Naive thymus-derived CD4-positive, alpha-beta T cell (primary cell): Measurements from ENCODE around the gene TEX13D. TPM values are rescaled to one million over a fixed set of nuclear protein-coding genes. Genes with fewer than 3 reads are reported as not detected.
A peak's percentile ranks its signal among the peaks of the same experiment; 100 is the strongest.

Experiments used
- ATAC-seq: fragments of 150-1000 bp; cut with Tn5 transposase; 2 replicates; pipeline ENCODE4 v1.10.0; 2021; ENCODE audit warnings: mild to moderate bottlenecking, moderate library complexity
- CTCF ChIA-PET: fragments of 350-600 bp; sonication (Branson Sonifier 250); formaldehyde crosslinking; loops from one replicate; lab custom pipeline; 2021; ENCODE audit warnings: antibody characterized with exemption; lab: Charles Lee
- POLR2A ChIA-PET: fragments of 350-600 bp; sonication (Branson Sonifier 250); formaldehyde crosslinking; loops from one replicate; lab custom pipeline; 2021; ENCODE audit warnings: antibody characterized with exemption, inconsistent platforms; lab: Charles Lee
- DNase-seq, 9 donors: peaks; one replicate each; pipeline versions ENCODE4 v3.0.0 to v3.0.0-alpha.2; 2020 to 2022; ENCODE audit warnings: mixed read lengths in 1 of 9
- H3K27ac ChIP-seq: one replicate; pipeline ENCODE4 v1.7.0; 2013; ENCODE audit warnings: mild to moderate bottlenecking, low read depth, low read length, moderate library complexity
- H3K27me3 ChIP-seq, 2 donors: one replicate each; pipeline ENCODE4 v1.7.0; 2013; ENCODE audit warnings: low read length in 2 of 2, mild to moderate bottlenecking in 2 of 2, moderate library complexity in 2 of 2; ENCODE audit not compliant: control insufficient read depth in 2 of 2, insufficient read depth in 2 of 2
- H3K36me3 ChIP-seq, 3 experiments: 1 replicate in 2 of 3; 2 replicates in 1 of 3; pipeline ENCODE4 v1.7.0; 2013; ENCODE audit warnings: low read length in 3 of 3, mild to moderate bottlenecking in 3 of 3, moderate library complexity in 1 of 3; ENCODE audit not compliant: insufficient read depth in 3 of 3, control insufficient read depth in 2 of 3
- H3K4me1 ChIP-seq, 2 donors: one replicate each; pipeline ENCODE4 v1.7.0; 2013; ENCODE audit warnings: low read length in 2 of 2, mild to moderate bottlenecking in 2 of 2, moderate library complexity in 1 of 2; ENCODE audit not compliant: control insufficient read depth in 2 of 2, insufficient read depth in 2 of 2
- H3K4me3 ChIP-seq: 2 replicates; pipeline ENCODE4 v1.7.0; 2013; ENCODE audit warnings: mild to moderate bottlenecking, low read length
- H3K9me3 ChIP-seq, 3 experiments: 1 replicate in 2 of 3; 2 replicates in 1 of 3; pipeline ENCODE4 v1.7.0; 2013; ENCODE audit warnings: low read length in 3 of 3; ENCODE audit not compliant: control insufficient read depth in 2 of 3
- H3K27ac Mint-ChIP-seq, 9 donors: one replicate each; pipeline ENCODE4 v1.8.0; 2020 to 2022; ENCODE audit warnings: mixed read lengths in 9 of 9, mild to moderate bottlenecking in 8 of 9, moderate library complexity in 5 of 9, inconsistent platforms in 2 of 9
- H3K27me3 Mint-ChIP-seq, 5 donors: one replicate each; pipeline ENCODE4 v1.8.0; 2021 to 2022; ENCODE audit warnings: mixed read lengths in 5 of 5, mild to moderate bottlenecking in 1 of 5
- H3K36me3 Mint-ChIP-seq, 5 donors: one replicate each; pipeline ENCODE4 v1.8.0; 2020 to 2022; ENCODE audit warnings: mixed read lengths in 5 of 5, mild to moderate bottlenecking in 3 of 5, inconsistent platforms in 1 of 5
- H3K4me1 Mint-ChIP-seq, 7 donors: one replicate each; pipeline ENCODE4 v1.8.0; 2020 to 2022; ENCODE audit warnings: mixed read lengths in 7 of 7, mild to moderate bottlenecking in 3 of 7, inconsistent platforms in 1 of 7
- H3K4me3 Mint-ChIP-seq, 10 donors: one replicate each; pipeline ENCODE4 v1.8.0; 2020 to 2022; ENCODE audit warnings: mild to moderate bottlenecking in 10 of 10, mixed read lengths in 10 of 10, moderate library complexity in 6 of 10, inconsistent platforms in 2 of 10
- H3K9me3 Mint-ChIP-seq, 11 donors: one replicate each; pipeline ENCODE4 v1.8.0; 2020 to 2022; ENCODE audit warnings: mixed read lengths in 11 of 11, mild to moderate bottlenecking in 4 of 11, inconsistent platforms in 1 of 11, moderate library complexity in 1 of 11
- intact Hi-C, 2 donors: fragments of 100-400 bp; cut with micrococcal nuclease; formaldehyde crosslinking; loops; one replicate each; pipeline ENCODE4 v1.15.1; 2023
- polyA plus RNA-seq, 2 donors: library from polyadenylated mRNA; unstranded; fragments of 300-500 nt; fragmentation: Illumina TruSeq; gene quantifications; one replicate each; pipeline ENCODE4 v1.2.3, GENCODE V29; 2021
- total RNA-seq, 6 experiments: library from RNA in 5 of 6; stranded (reverse) in 5 of 6; gene quantifications; 1 replicate in 5 of 6; 2 replicates in 1 of 6; pipeline ENCODE4 v1.2.3 and lab custom pipeline; 2021 to 2026

The TEX13D gene
- total and polyA plus RNA-seq, 7 experiments from 2014 or later, result not detected

- DNase-seq (peak in 8 of 9 donors; percentile 20 to 50 (median 34)), ATAC-seq (peak; percentile 70)
- H3K27me3 ChIP-seq, result no peaks in the 10 kb centered on the region
- H3K9me3 ChIP-seq, result no peaks in the 10 kb centered on the region
- no peaks in the 10 kb centered on the region for H3K27me3 Mint-ChIP-seq
- ChIA-PET CTCF (interaction anchor here (0.6 to 1.0 kb wide), 2 partner anchors 137 to 785 kb away, joined by 3 read pairs; no protein-coding TSS in a partner anchor), POLR2A (interaction anchor here (0.7 to 1.7 kb wide), 10 partner anchors 8 to 386 kb away, joined by 3 to 17 read pairs (median 5); no protein-coding TSS in a partner anchor)
- H3K36me3 ChIP-seq, result no peaks in the 10 kb centered on the region
- H3K4me1 ChIP-seq, result peaks cover 36 to 47% of the 10 kb centered on the region in 2 donors
- H3K4me3 ChIP-seq, result peak within 1 kb of the TSS; percentile 62
- H3K9me3 Mint-ChIP-seq, result no peaks in the 10 kb centered on the region
- intact Hi-C loops, result loop anchor here (1.0 to 10.0 kb wide), 12 partner anchors 8 to 611 kb away; partner anchors contain the start of genes STAG2 (in 2 of the 2) and THOC2 (in 1 of the 2)
- H3K4me1 Mint-ChIP-seq, result peaks cover 12 to 51% (median 44%) of the 10 kb centered on the region in 7 donors
- H3K27ac ChIP-seq, result peak within 1 kb of the TSS; percentile 72
- peak within 1 kb of the TSS; percentile 85 to 98 (median 95) for H3K27ac Mint-ChIP-seq
- H3K36me3 Mint-ChIP-seq, result peaks cover 0 to 4% (median 0%) of the 10 kb centered on the region in 5 donors
- peak within 1 kb of the TSS; percentile 79 to 99 (median 96) for H3K4me3 Mint-ChIP-seq
Measured at GRCh38 chrX:124346117-124346876, 13.8 kb downstream of the TEX13D start, which contains the start of gene SH2D1A. SH2D1A (plus strand) TSS chrX:124346563; CDS start chrX:124346643, 80 bp downstream.

- Histone ChIP-seq H3K4me1 (peaks cover 30 to 44% of the 10 kb centered on the region in 2 donors), H3K4me3 (peak overlapping the region; percentile 62), H3K27ac (peak overlapping the region; percentile 72), H3K9me3 (no peaks in the 10 kb centered on the region), H3K27me3 (no peaks in the 10 kb centered on the region), H3K36me3 (no peaks in the 10 kb centered on the region)
- no peaks in the 10 kb centered on the region for H3K27me3 Mint-ChIP-seq
- ATAC-seq, result peak; percentile 2
- no peak for DNase-seq
- H3K36me3 Mint-ChIP-seq, result peaks cover 0 to 5% (median 3%) of the 10 kb centered on the region in 5 donors
- peaks cover 9 to 51% (median 44%) of the 10 kb centered on the region in 7 donors for H3K4me1 Mint-ChIP-seq
- POLR2A ChIA-PET, result interaction anchor here (0.7 to 1.7 kb wide), 7 partner anchors 10 to 358 kb away, joined by 3 to 17 read pairs (median 5); no protein-coding TSS in a partner anchor
- peak overlapping the region; percentile 66 to 98 (median 95) for H3K27ac Mint-ChIP-seq
- H3K9me3 Mint-ChIP-seq, result no peaks in the 10 kb centered on the region
- CTCF ChIA-PET, result interaction anchor here (1.0 kb wide), 1 partner anchor 138 kb away, joined by 3 read pairs; no protein-coding TSS in a partner anchor
- intact Hi-C loops, result loop anchor here (1.0 to 10.0 kb wide), 12 partner anchors 7 to 612 kb away; partner anchors contain the start of genes STAG2 (in 2 of the 2) and THOC2 (in 1 of the 2)
- peak overlapping the region; percentile 79 to 99 (median 96) for H3K4me3 Mint-ChIP-seq
Measured at GRCh38 chrX:124346877-124347241, 14.4 kb downstream of the TEX13D start.

GRCh38 chrX:124347242-124347641 is 14.8 kb downstream of the TEX13D start:
- peaks cover 26 to 40% of the 10 kb centered on the region in 2 donors for H3K4me1 ChIP-seq
- CTCF ChIA-PET, result no interaction called here
- Mint-ChIP-seq H3K36me3 (peaks cover 0 to 5% (median 3%) of the 10 kb centered on the region in 5 donors), H3K4me3 (peak overlapping the region; percentile 79 to 99 (median 96)), H3K4me1 (peaks cover 9 to 49% (median 42%) of the 10 kb centered on the region in 7 donors), H3K27ac (peak overlapping the region; percentile 66 to 98 (median 95)), H3K9me3 (no peaks in the 10 kb centered on the region), H3K27me3 (no peaks in the 10 kb centered on the region)
- ATAC-seq (peak; percentile 38), DNase-seq (peak in 1 of 9 donors; percentile 36)
- H3K27ac ChIP-seq, result peak overlapping the region; percentile 72
- no peaks in the 10 kb centered on the region for H3K27me3 ChIP-seq
- POLR2A ChIA-PET, result interaction anchor here (0.7 to 1.7 kb wide), 4 partner anchors 11 to 357 kb away, joined by 3 to 17 read pairs (median 6); no protein-coding TSS in a partner anchor
- no peaks in the 10 kb centered on the region for H3K9me3 ChIP-seq
- H3K36me3 ChIP-seq, result no peaks in the 10 kb centered on the region
- intact Hi-C loops, result loop anchor here (2.0 to 10.0 kb wide), 9 partner anchors 45 to 612 kb away; partner anchors contain the start of genes STAG2 (in 2 of the 2) and THOC2 (in 1 of the 2)
- peak overlapping the region; percentile 62 for H3K4me3 ChIP-seq

GRCh38 chrX:124348182-124348581 is 15.7 kb downstream of the TEX13D start:
- Histone ChIP-seq H3K36me3 (no peaks in the 10 kb centered on the region), H3K27ac (peak overlapping the region; percentile 72), H3K9me3 (no peaks in the 10 kb centered on the region), H3K4me3 (peak overlapping the region; percentile 62), H3K4me1 (peaks cover 19 to 34% of the 10 kb centered on the region in 2 donors), H3K27me3 (no peaks in the 10 kb centered on the region)
- intact Hi-C loops, result loop anchor here (1.0 to 10.0 kb wide), 9 partner anchors 9 to 613 kb away; partner anchors contain the start of genes STAG2 (in 2 of the 2) and THOC2 (in 1 of the 2)
- ChIA-PET CTCF (interaction anchor here (0.5 kb wide), 1 partner anchor 118 kb away, joined by 4 read pairs; no protein-coding TSS in a partner anchor), POLR2A (interaction anchor here (0.9 to 1.3 kb wide), 2 partner anchors 11 to 130 kb away, joined by 3 to 5 read pairs; no protein-coding TSS in a partner anchor)
- ATAC-seq (no peak), DNase-seq (no peak)
- no peaks in the 10 kb centered on the region for H3K9me3 Mint-ChIP-seq
- H3K4me3 Mint-ChIP-seq, result peak overlapping the region; percentile 79 to 99 (median 96)
- H3K27ac Mint-ChIP-seq, result peak overlapping the region; percentile 85 to 96 (median 91)
- H3K36me3 Mint-ChIP-seq, result peaks cover 0 to 8% (median 3%) of the 10 kb centered on the region in 5 donors
- no peaks in the 10 kb centered on the region for H3K27me3 Mint-ChIP-seq
- peaks cover 8 to 45% (median 41%) of the 10 kb centered on the region in 7 donors for H3K4me1 Mint-ChIP-seq

GRCh38 chrX:124348885-124349453 is 16.5 kb downstream of the TEX13D start:
- no peaks in the 10 kb centered on the region for H3K9me3 Mint-ChIP-seq
- no peaks in the 10 kb centered on the region for H3K36me3 ChIP-seq
- peaks cover 13 to 45% (median 41%) of the 10 kb centered on the region in 7 donors for H3K4me1 Mint-ChIP-seq
- H3K4me1 ChIP-seq, result peaks cover 11 to 26% of the 10 kb centered on the region in 2 donors
- POLR2A ChIA-PET, result interaction anchor here (0.9 to 1.3 kb wide), 2 partner anchors 10 to 131 kb away, joined by 3 to 5 read pairs; no protein-coding TSS in a partner anchor
- no peaks in the 10 kb centered on the region for H3K9me3 ChIP-seq
- ATAC-seq, result no peak
- peaks cover 0 to 8% (median 3%) of the 10 kb centered on the region in 5 donors for H3K36me3 Mint-ChIP-seq
- H3K27ac ChIP-seq, result peak overlapping the region; percentile 72
- no peak for DNase-seq
- H3K4me3 Mint-ChIP-seq, result peak overlapping the region; percentile 79 to 99 (median 96)
- intact Hi-C loops, result loop anchor here (1.0 to 10.0 kb wide), 11 partner anchors 10 to 614 kb away; partner anchors contain the start of genes STAG2 (in 2 of the 2) and THOC2 (in 1 of the 2)
- H3K27me3 Mint-ChIP-seq, result no peaks in the 10 kb centered on the region
- CTCF ChIA-PET, result interaction anchor here (0.6 to 0.8 kb wide), 2 partner anchors 144 to 175 kb away, joined by 3 read pairs; no protein-coding TSS in a partner anchor
- peak overlapping the region; percentile 85 to 96 (median 91) for H3K27ac Mint-ChIP-seq
- H3K27me3 ChIP-seq, result no peaks in the 10 kb centered on the region
- H3K4me3 ChIP-seq, result peak overlapping the region; percentile 62
